Measurements from ENCODE around the gene PPM1H. TPM values are rescaled to one million over a fixed set of nuclear protein-coding genes. Genes with fewer than 3 reads are reported as not detected.

PPM1H gene
- total RNA-seq, 1 donor from 2014 or later, result 0.79 TPM

DNA sequence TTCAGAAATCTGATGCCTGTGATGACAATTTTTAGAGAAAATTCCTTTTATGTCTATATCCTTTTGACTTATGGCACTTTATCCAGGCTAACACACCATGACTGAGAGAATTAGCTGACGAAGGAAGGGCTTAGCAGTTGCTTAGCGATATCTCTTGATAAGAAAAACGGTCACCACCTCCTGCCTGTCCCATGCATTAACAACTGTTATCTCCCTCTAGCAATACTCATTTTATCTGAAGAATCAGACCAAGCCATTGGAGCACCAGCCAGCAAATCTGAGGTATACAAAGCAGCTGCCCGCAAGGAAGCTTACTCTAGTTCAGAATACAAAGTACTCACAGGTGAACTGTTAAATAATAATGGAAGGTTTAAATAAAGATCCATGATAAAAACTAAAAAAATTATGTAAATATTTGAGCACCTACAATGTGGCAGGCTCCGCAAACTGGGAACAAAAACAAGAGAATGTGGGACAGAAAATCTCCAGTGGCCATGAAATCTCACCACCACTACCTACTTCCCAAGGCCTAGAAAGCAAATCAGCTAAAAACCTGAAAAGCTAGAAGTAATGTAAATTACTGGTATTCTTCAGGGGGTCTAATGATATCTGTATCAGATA lies 24.3 kb downstream of the PPM1H start:
- TF ChIP-seq, protein P1, sequence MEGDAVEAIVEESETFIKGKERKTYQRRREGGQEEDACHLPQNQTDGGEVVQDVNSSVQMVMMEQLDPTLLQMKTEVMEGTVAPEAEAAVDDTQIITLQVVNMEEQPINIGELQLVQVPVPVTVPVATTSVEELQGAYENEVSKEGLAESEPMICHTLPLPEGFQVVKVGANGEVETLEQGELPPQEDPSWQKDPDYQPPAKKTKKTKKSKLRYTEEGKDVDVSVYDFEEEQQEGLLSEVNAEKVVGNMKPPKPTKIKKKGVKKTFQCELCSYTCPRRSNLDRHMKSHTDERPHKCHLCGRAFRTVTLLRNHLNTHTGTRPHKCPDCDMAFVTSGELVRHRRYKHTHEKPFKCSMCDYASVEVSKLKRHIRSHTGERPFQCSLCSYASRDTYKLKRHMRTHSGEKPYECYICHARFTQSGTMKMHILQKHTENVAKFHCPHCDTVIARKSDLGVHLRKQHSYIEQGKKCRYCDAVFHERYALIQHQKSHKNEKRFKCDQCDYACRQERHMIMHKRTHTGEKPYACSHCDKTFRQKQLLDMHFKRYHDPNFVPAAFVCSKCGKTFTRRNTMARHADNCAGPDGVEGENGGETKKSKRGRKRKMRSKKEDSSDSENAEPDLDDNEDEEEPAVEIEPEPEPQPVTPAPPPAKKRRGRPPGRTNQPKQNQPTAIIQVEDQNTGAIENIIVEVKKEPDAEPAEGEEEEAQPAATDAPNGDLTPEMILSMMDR (IDR thresholded peaks at IDR 0.05; ENCODE audit: insufficient read depth, low read length, severe bottlenecking), result no peak
- Histone ChIP-seq H3K36me3 (ENCODE audit: control insufficient read depth, insufficient read depth, low read length) (no peaks in the 10 kb centered on the region), H3K4me3 (ENCODE audit: low read depth, low read length) (no peak overlapping the region), H3K27me3 (ENCODE audit: control insufficient read depth, insufficient read depth, low read length) (peaks cover 2% of the 10 kb centered on the region)
- FAIRE-seq (no peak), DNase-seq (ENCODE audit: low read depth) (no peak)

DNA sequence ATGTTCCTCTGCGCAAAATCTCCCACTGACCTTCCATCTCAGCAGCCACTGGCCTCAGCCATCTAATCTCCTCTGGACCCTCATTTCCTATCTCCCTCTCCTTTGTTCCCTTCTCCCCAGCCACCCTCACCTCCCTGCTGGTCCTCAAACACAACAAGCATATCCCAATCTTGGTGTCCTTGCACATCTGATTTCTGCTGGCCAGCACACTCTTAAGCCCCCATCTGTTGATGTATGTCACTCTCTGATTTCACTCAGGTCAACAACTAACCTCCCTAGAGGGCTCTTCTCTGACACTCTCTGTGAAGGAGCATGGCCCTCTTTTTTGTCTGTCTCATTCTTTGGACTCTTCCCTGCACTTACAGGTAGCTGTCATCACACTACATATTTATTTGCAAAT lies 25.6 kb downstream of the PPM1H start:
- H3K27me3 ChIP-seq (ENCODE audit: control insufficient read depth, insufficient read depth, low read length), result peaks cover 2% of the 10 kb centered on the region
- DNase-seq (ENCODE audit: low read depth) (no peak), FAIRE-seq (no peak)
- no peak overlapping the region for H3K4me3 ChIP-seq (ENCODE audit: low read depth, low read length)
- H3K36me3 ChIP-seq (ENCODE audit: control insufficient read depth, insufficient read depth, low read length), result no peaks in the 10 kb centered on the region
- TF ChIP-seq, protein P1 (IDR thresholded peaks at IDR 0.05; ENCODE audit: insufficient read depth, low read length, severe bottlenecking), result no peak

DNA sequence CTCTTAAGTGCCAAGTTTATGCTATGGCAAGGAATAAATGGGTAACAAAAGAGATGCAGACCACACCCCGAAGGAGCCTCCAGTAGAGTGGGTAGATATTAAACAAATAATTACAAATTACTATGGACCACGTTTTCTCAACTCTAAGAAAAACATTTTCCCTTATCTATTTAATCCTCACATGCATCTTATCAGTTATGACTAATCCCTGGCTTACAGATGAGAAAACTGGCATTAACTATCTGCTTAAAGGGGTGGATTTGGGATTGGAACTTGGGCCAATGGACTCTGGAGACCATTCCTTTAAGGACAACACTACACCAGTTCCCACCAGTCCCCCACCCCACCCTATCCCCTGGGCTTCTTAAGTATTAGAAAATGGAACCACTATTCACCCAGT lies 26.3 kb downstream of the PPM1H start:
- no peak overlapping the region for H3K4me3 ChIP-seq (ENCODE audit: low read depth, low read length)
- peaks cover 2% of the 10 kb centered on the region for H3K27me3 ChIP-seq (ENCODE audit: control insufficient read depth, insufficient read depth, low read length)
- TF ChIP-seq, protein P1 (IDR thresholded peaks at IDR 0.05; ENCODE audit: insufficient read depth, low read length, severe bottlenecking), result no peak
- FAIRE-seq (no peak), DNase-seq (ENCODE audit: low read depth) (no peak)
- no peaks in the 10 kb centered on the region for H3K36me3 ChIP-seq (ENCODE audit: control insufficient read depth, insufficient read depth, low read length)

DNA sequence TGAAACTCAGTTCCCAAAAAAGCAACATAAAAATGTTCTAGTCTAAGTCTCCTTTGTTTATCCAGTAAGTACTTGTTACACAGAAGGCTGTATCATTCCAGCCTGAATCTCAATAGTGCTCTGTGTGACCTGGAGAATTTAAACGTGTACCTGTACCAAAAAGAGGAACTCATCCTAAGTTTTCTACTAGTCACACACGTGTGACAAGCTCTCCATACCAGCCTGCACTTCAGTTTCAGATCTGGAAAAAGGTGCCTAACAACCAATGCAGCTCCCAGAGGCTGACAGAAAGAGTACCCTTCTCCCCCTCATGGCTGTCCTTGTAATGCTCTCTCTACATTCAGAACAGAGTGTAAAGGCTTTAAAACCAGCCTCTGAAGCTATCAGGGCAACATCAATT lies 27.4 kb downstream of the PPM1H start:
- H3K27me3 ChIP-seq (ENCODE audit: control insufficient read depth, insufficient read depth, low read length), result peaks cover 2% of the 10 kb centered on the region
- DNase-seq (ENCODE audit: low read depth), result no peak
- no peaks in the 10 kb centered on the region for H3K36me3 ChIP-seq (ENCODE audit: control insufficient read depth, insufficient read depth, low read length)
- TF ChIP-seq, protein P1 (IDR thresholded peaks at IDR 0.05; ENCODE audit: insufficient read depth, low read length, severe bottlenecking), result no peak
- H3K4me3 ChIP-seq (ENCODE audit: low read depth, low read length), result no peak overlapping the region
- no peak for FAIRE-seq

DNA sequence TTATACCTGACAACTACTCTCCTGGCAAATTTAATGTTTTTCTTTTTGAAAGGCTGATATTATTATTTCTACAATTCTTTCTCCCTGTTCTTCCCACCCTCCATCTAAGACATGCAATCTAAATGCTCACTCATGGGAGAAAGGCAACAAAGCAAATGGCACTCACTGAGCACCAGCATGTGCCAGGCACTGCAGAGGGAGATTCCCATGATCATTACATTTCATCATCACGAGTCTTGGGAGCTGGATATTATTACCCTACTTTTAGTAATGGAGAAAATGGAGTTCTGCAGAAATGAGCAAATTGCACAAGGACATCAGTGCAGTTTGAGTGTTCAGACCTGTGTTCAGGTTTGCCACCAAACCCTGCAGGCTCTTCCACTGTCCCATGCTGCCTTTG lies 27.9 kb downstream of the PPM1H start:
- H3K4me3 ChIP-seq (ENCODE audit: low read depth, low read length), result no peak overlapping the region
- H3K36me3 ChIP-seq (ENCODE audit: control insufficient read depth, insufficient read depth, low read length), result no peaks in the 10 kb centered on the region
- TF ChIP-seq, protein P1 (IDR thresholded peaks at IDR 0.05; ENCODE audit: insufficient read depth, low read length, severe bottlenecking), result no peak
- no peak for FAIRE-seq
- no peak for DNase-seq (ENCODE audit: low read depth)
- no peaks in the 10 kb centered on the region for H3K27me3 ChIP-seq (ENCODE audit: control insufficient read depth, insufficient read depth, low read length)

DNA sequence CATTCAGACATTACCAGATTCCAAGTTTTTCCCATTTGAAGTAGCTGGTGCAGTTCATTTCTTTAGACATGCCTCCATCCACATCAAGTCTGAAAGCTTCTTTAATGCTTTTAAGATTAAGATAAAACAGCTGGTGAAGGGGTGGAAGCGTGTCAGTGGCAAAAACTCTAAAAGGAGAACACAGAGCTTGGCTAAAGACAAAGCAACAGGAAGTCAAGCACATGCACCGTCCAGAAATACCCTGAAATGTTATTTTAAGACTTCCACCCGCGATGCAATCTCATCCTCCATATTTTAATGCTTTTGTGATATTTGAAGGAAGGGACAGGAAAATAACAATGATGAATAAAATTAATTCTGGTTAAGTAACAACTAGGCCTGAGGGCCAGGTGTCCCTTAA lies 31.8 kb downstream of the PPM1H start:
- no peak for FAIRE-seq
- no peaks in the 10 kb centered on the region for H3K36me3 ChIP-seq (ENCODE audit: control insufficient read depth, insufficient read depth, low read length)
- H3K4me3 ChIP-seq (ENCODE audit: low read depth, low read length), result no peak overlapping the region
- TF ChIP-seq, protein P1 (IDR thresholded peaks at IDR 0.05; ENCODE audit: insufficient read depth, low read length, severe bottlenecking), result no peak
- no peaks in the 10 kb centered on the region for H3K27me3 ChIP-seq (ENCODE audit: control insufficient read depth, insufficient read depth, low read length)
- DNase-seq (ENCODE audit: low read depth), result no peak
